Heart left ventricle (tissue), 16 donors: ENCODE measurements around the gene CDH5. TPM values are rescaled to one million over a fixed set of nuclear protein-coding genes. Genes with fewer than 3 reads are reported as not detected.
"Not testable (repeated sequence)": the region's sequence is repeated elsewhere in the genome, so short reads cannot be mapped to it uniquely, and the experiment has no call there.

Experiments used
- ATAC-seq, 4 donors: fragments of 200-7000 bp; cut with Tn5 transposase; one replicate each; pipeline ENCODE4 v1.9.1; 2020 to 2022; ENCODE audit warnings: moderate library complexity in 4 of 4, mild to moderate bottlenecking in 3 of 4, moderate number of reproducible peaks in 1 of 4
- DNase-seq, 5 donors: peaks; one replicate each; pipeline ENCODE4 v3.0.0-alpha.2; 2020
- H3K27ac ChIP-seq, 12 donors: fragments of 200-600 bp; sonication (generic) in 4 of 12; one replicate each; pipeline versions ENCODE4 v1.5.0 to v1.8.0; 2016 to 2022; ENCODE audit warnings: mild to moderate bottlenecking in 2 of 12
- H3K27me3 ChIP-seq, 9 donors: fragments of 200-600 bp; sonication (generic) in 2 of 9; one replicate each; pipeline versions ENCODE4 v1.5.1 to v1.8.0; 2016 to 2022; ENCODE audit warnings: mild to moderate bottlenecking in 3 of 9
- H3K36me3 ChIP-seq, 9 donors: fragments of 200-600 bp; sonication (generic) in 2 of 9; one replicate each; pipeline versions ENCODE4 v1.5.0 to v1.8.0; 2018 to 2022; ENCODE audit warnings: mild to moderate bottlenecking in 2 of 9
- H3K4me1 ChIP-seq, 12 donors: fragments of 200-600 bp; sonication (generic) in 4 of 12; one replicate each; pipeline versions ENCODE4 v1.5.0 to v1.8.0; 2016 to 2022; ENCODE audit warnings: mild to moderate bottlenecking in 3 of 12
- H3K4me3 ChIP-seq, 12 donors: fragments of 200-600 bp; sonication (generic) in 4 of 12; one replicate each; pipeline versions ENCODE4 v1.5.0 to v1.8.0; 2017 to 2022; ENCODE audit warnings: mild to moderate bottlenecking in 9 of 12, moderate library complexity in 4 of 12
- H3K9me3 ChIP-seq, 12 donors: fragments of 200-600 bp; sonication (generic) in 4 of 12; one replicate each; pipeline versions ENCODE4 v1.5.0 to v1.8.0; 2016 to 2022; ENCODE audit warnings: mild to moderate bottlenecking in 1 of 12
- POLR2A ChIP-seq, 2 donors: fragments of 450-650 bp; IDR thresholded peaks; one replicate each; pipeline ENCODE4 v1.6.1; 2017; ENCODE audit warnings: antibody characterized with exemption in 2 of 2, mild to moderate bottlenecking in 2 of 2, moderate library complexity in 2 of 2
- WGBS, 4 donors: extraction: QIAGEN DNeasy Blood & Tissue Kit in 2 of 4; methylation state at CpG; one replicate each; pipeline versions ENCODE4 v1.1.5 to v1.1.7; 2013 to 2018; 5-methylcytosine and 5-hydroxymethylcytosine counted together
- intact Hi-C, 10 donors: fragments of 100-400 bp; cut with DNase I; formaldehyde crosslinking; loops; one replicate each; pipeline versions ENCODE4 v1.11.1 to v1.14.2; 2022
- polyA plus RNA-seq, 2 donors: library from polyadenylated mRNA; stranded (reverse); fragments of 200-250 nt; gene quantifications; one replicate each; pipeline ENCODE4 v1.2.3, GENCODE V29; 2013
- total RNA-seq, 9 donors: library from RNA; depleted of rRNA in 2 of 9; stranded (reverse); fragments of >200 nt in 2 of 9; fragmentation: NEBNext Ultra II Directional in 3 of 9; extraction: Animal tissue kit (Norgen Biotek cat#: 25700) in 3 of 9; gene quantifications; one replicate each; pipeline versions ENCODE4 v1.1.0 to v1.2.4, GENCODE V29; 2016 to 2023
- TF ChIP-seq, protein P1 (sequence below), 12 donors: fragments of 200-600 bp; sonication (generic) in 4 of 12; IDR thresholded peaks; one replicate each; pipeline versions ENCODE4 v1.5.0 to v1.8.0; 2018 to 2022; ENCODE audit warnings: antibody characterized with exemption in 12 of 12, mild to moderate bottlenecking in 5 of 12
- donor health status: ischemic (EF 13 %, LVEDD 7.1; RV severe dilation, severe dysfunction).
- donor health status: healthy with polysubstance abuse.
- donor health status: DM: no; HTN: yes; CAD: no.
- donor health status: DM: no; HTN: no; CAD: no.
- donor health status: ischemic (EF 25% LVEDD 6.9; RV normal size, moderate dysfunction).
- donor health status: ischemic (EF 25% LVEDD 5.7; RV mildly dilated, moderate dysfunction).
- donor health status: healthy.
- donor health status: DM: yes; HTN: yes; CAD: no.
- donor health status: ischemic (EF 35%, LVEDD 5.7; RV mildly dilated, moderate dysfunction).
- donor health status: nonischemic (EF 11% LVEDD 7.7; RV severe dilation, severe dysfunction).
- donor health status: DM: yes; HTN: yes; CAD: no.
- donor health status: PGD.
- donor health status: ischemic (EF 29% LVEDD 5.4; RV normal size, mild dysfunction).
- donor health status: nonischemic (EF 23%, LVEDD 6.1; RV moderate dilation, normal function).

The CDH5 gene
- total and polyA plus RNA-seq, 11 donors, result 24.9 to 135 (median 62.3) TPM

GRCh38 chr16:66446737-66447136 lies 80.2 kb downstream of the CDH5 start:
- Histone ChIP-seq H3K4me3 (no peak overlapping the region), H3K9me3 (no peaks in the 10 kb centered on the region), H3K27me3 (no peaks in the 10 kb centered on the region), H3K4me1 (no peaks in the 10 kb centered on the region), H3K27ac (no peak overlapping the region), H3K36me3 (no peaks in the 10 kb centered on the region)
- 60 to 77% (median 71%) methylated on average over 1 of the region's 1 CpG for WGBS, 4 donors
- intact Hi-C loops, result no loop called here
- DNase-seq (peak in 2 of 5 donors; percentile 49 to 59), ATAC-seq (peak in 3 of 4 donors; percentile 30 to 58 (median 36))
- no peak for TF ChIP-seq POLR2A (IDR thresholded peaks at IDR 0.05)
- TF ChIP-seq, protein P1, sequence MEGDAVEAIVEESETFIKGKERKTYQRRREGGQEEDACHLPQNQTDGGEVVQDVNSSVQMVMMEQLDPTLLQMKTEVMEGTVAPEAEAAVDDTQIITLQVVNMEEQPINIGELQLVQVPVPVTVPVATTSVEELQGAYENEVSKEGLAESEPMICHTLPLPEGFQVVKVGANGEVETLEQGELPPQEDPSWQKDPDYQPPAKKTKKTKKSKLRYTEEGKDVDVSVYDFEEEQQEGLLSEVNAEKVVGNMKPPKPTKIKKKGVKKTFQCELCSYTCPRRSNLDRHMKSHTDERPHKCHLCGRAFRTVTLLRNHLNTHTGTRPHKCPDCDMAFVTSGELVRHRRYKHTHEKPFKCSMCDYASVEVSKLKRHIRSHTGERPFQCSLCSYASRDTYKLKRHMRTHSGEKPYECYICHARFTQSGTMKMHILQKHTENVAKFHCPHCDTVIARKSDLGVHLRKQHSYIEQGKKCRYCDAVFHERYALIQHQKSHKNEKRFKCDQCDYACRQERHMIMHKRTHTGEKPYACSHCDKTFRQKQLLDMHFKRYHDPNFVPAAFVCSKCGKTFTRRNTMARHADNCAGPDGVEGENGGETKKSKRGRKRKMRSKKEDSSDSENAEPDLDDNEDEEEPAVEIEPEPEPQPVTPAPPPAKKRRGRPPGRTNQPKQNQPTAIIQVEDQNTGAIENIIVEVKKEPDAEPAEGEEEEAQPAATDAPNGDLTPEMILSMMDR (IDR thresholded peaks at IDR 0.05), result no peak

DNA sequence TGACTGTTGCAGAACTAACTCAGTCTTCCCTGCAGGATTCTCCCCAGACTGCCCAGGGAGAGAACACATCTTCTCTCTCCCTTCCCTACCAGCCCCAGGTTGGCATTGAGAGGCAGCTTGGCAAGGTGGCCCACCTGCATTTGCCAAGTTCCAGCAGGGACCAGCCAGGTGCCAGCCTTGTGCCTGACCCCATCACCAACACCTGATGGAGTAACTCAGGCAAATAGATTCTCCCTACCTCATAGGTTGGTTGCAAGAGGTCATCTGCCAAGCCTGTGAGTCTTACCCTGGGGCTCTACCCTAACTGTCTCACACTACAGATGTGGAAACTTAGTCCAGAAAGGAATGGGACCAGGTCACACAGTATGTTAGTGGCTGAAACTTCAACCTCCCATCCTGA lies 81.0 kb downstream of the CDH5 start:
- Histone ChIP-seq H3K27ac (no peak overlapping the region), H3K36me3 (no peaks in the 10 kb centered on the region), H3K4me3 (no peak overlapping the region), H3K27me3 (no peaks in the 10 kb centered on the region), H3K4me1 (no peaks in the 10 kb centered on the region), H3K9me3 (no peaks in the 10 kb centered on the region)
- no peak for DNase-seq
- no peak for ATAC-seq
- intact Hi-C loops, result no loop called here
- TF ChIP-seq, protein P1 (IDR thresholded peaks at IDR 0.05), result no peak
- TF ChIP-seq POLR2A (IDR thresholded peaks at IDR 0.05), result no peak

- Histone ChIP-seq H3K4me3 (no peak overlapping the region), H3K4me1 (no peaks in the 10 kb centered on the region), H3K27me3 (no peaks in the 10 kb centered on the region), H3K27ac (no peak overlapping the region), H3K9me3 (no peaks in the 10 kb centered on the region), H3K36me3 (no peaks in the 10 kb centered on the region)
- intact Hi-C loops, result no loop called here
- 85 to 91% (median 86%) methylated on average over 3 of the region's 3 CpGs for WGBS, 4 donors
- no peak for DNase-seq
- ATAC-seq, result no peak
- TF ChIP-seq, protein P1 (IDR thresholded peaks at IDR 0.05), result no peak
- TF ChIP-seq POLR2A (IDR thresholded peaks at IDR 0.05), result no peak
Measured at GRCh38 chr16:66451548-66451947, 85.1 kb downstream of the CDH5 start.

DNA sequence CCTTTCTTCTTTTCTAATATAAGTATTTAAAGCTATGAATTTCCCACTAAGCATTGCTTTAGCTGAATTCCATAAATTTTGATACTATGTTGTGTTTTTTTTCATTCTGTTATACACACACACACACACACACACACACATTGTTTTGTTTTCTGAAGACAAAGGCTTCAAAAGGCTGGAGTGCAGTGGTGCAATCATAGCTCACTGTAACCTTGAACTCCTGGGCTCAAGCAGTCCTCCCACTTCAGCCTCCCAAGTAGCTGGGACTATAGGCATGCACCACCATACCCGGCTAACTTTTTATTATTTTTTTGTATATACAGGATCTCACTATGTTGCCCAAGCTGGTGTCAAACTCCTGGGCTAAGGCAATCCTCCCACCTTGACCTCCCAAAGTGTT lies 86.7 kb downstream of the CDH5 start:
- H3K4me1 ChIP-seq, H3K9me3 ChIP-seq, DNase-seq, H3K36me3 ChIP-seq, H3K27me3 ChIP-seq, H3K4me3 ChIP-seq, H3K27ac ChIP-seq, ATAC-seq, intact Hi-C loops: not testable (repeated sequence)
- 91 to 95% (median 93%) methylated on average over 1 of the region's 1 CpG for WGBS, 4 donors

Other genes starting within 250 kb of the CDH5 start
- 1 to 10 TPM in 5 of 9 donors, under 1 TPM in 4; 0.58 to 7.9 (median 1.5) TPM for gene BEAN1, start 60.6 kb downstream of the CDH5 start, total RNA-seq
- 1 to 10 TPM in 1 of 2 donors, under 1 TPM in 1; 0.30 to 8.8 TPM for gene BEAN1, start 60.6 kb downstream of the CDH5 start, polyA plus RNA-seq
- gene TK2, start 183.4 kb downstream of the CDH5 start, total RNA-seq, result 10 to 100 TPM; 13.9 to 29.4 (median 17.4) TPM
- gene TK2, start 183.4 kb downstream of the CDH5 start, polyA plus RNA-seq, result 10 to 100 TPM in 1 of 2 donors, 1 to 10 TPM in 1; 9.4 to 10.5 TPM
- 10 to 100 TPM in 2 of 9 donors, 1 to 10 TPM in 7; 4.1 to 28.9 (median 6.4) TPM for gene CKLF, start 185.9 kb downstream of the CDH5 start, total RNA-seq
- 10 to 100 TPM in 1 of 2 donors, 1 to 10 TPM in 1; 4.9 to 18.8 TPM for gene CKLF, start 185.9 kb downstream of the CDH5 start, polyA plus RNA-seq
- gene CMTM1, start 199.7 kb downstream of the CDH5 start, total RNA-seq, result 1 to 10 TPM in 5 of 9 donors, under 1 TPM in 3, not detected in 1; 0.49 to 2.4 (median 1.1) TPM
- under 1 TPM in 1 of 2 donors, not detected in 1; 0.40 TPM for gene CMTM1, start 199.7 kb downstream of the CDH5 start, polyA plus RNA-seq
- under 1 TPM in 1 of 9 donors, not detected in 8; 0.52 TPM for gene CMTM2, start 212.8 kb downstream of the CDH5 start, total RNA-seq
- not detected for gene CMTM2, start 212.8 kb downstream of the CDH5 start, polyA plus RNA-seq
- 10 to 100 TPM in 4 of 9 donors, 1 to 10 TPM in 5; 5.8 to 30.9 (median 9.6) TPM for gene CMTM3, start 238.0 kb downstream of the CDH5 start, total RNA-seq
- gene CMTM3, start 238.0 kb downstream of the CDH5 start, polyA plus RNA-seq, result 10 to 100 TPM in 1 of 2 donors, 1 to 10 TPM in 1; 6.5 to 13.5 TPM